SHP77 (cell line): ENCODE measurements around the gene LRRC45.

Experiments
- DNase-seq, 2 experiments: peaks; one replicate each; lab custom pipeline; 2025; lab: John Stamatoyannopoulos, UW

LRRC45 gene

DNA sequence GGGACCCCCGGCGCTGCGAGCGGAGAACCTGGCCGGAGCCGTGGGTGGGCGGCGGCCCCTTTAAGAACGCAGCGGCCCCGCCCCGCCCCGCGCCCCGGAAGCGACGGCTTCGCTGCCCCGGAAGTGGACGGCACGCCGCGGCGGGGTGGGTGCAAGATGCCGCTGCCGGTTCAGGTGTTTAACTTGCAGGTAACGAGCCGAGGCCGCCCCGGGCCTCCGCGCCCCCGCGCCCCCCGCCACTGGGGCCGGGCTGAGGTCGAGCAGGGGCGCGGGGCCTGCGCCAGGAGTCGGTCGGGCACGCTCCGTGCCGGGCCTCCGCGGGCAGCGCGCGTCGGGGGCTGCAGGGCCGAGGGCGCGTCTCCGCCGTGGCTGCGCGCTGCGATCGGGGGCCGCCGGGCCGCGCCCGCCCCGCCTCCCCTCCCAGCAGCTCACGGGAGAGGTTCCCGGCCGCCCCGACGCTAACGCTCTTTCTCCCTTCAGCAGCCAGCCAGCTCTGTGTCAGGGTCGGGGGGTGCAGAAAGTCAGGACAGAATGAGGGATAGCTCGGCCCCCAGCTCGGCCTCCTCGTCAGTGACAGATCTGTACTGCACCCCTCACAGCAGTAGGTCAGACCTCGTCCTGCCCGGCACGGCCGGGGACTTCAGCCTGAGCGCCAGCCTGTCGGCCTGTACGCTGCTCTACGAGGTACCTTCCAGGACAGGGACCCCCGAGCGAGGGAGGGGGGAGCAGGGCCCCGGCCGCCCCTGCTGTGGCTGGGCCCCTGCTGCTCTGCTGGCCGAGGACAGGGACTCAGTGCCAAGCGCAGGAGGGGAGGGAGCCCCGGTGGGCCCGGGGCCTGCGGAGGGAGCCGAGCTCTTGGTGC is 28.9 kb downstream of the LRRC45 start, which contains the start of the genes GPS1 and RFNG:
Gene GPS1, plus strand, starts transcription at position 123 of the 862 bp plus-strand sequence. Its CDS starts 34 bp downstream, at position 157.
Gene RFNG, minus strand, starts transcription at position 36 of the 862 bp plus-strand sequence. CDS start 45 bp downstream, outside the sequence.
- peak; percentile 54 to 82 for DNase-seq

DNA sequence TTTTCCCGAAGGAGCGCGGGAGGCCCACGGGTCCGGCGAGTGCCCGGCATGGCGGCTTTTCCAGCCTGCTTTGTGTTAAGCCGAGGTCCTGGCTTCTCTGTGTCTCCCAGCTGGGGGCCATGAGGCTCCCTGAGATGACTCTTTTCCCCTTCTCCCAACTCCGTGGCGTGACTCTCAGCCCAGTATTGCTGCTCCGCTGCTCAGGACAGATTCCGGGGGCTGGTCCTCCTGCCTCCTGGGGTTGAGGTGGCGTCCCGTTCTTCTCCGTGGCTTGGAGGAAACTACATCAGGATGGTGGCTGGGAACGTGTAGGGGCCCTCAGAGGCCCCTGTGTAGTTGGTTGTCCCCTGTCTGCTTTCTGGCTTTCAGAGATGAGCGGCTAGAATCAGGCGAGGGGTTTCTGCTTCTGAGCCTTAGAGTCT is 29.5 kb downstream of the LRRC45 start:
- no peak for DNase-seq

DNA sequence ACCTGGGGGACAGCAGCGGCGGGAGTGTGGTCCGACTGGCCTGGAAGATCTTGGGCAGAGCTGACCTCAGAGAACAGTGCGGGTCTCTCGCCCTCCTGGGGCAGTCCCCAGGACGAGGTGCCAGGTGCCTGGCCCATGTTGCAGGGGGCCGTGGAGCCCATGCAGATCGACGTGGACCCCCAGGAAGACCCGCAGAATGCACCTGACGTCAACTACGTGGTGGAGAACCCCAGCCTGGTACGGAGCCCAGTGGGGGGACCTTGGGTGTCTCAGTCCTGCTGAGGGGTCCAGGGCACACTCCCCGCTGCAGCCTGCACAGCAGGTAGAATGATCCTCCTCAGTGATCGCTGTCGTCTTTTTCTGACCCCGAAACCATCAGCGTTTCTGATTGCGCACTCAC is 30.0 kb downstream of the LRRC45 start:
- DNase-seq, result no peak

- DNase-seq, result no peak
Measured at GRCh38 chr17:82053556-82054263, 30.6 kb downstream of the LRRC45 start.

GRCh38 chr17:82054351-82055022 is 31.4 kb downstream of the LRRC45 start:
- DNase-seq, result no peak

- DNase-seq, result no peak
Measured at GRCh38 chr17:82055023-82055964, 32.2 kb downstream of the LRRC45 start.

DNA sequence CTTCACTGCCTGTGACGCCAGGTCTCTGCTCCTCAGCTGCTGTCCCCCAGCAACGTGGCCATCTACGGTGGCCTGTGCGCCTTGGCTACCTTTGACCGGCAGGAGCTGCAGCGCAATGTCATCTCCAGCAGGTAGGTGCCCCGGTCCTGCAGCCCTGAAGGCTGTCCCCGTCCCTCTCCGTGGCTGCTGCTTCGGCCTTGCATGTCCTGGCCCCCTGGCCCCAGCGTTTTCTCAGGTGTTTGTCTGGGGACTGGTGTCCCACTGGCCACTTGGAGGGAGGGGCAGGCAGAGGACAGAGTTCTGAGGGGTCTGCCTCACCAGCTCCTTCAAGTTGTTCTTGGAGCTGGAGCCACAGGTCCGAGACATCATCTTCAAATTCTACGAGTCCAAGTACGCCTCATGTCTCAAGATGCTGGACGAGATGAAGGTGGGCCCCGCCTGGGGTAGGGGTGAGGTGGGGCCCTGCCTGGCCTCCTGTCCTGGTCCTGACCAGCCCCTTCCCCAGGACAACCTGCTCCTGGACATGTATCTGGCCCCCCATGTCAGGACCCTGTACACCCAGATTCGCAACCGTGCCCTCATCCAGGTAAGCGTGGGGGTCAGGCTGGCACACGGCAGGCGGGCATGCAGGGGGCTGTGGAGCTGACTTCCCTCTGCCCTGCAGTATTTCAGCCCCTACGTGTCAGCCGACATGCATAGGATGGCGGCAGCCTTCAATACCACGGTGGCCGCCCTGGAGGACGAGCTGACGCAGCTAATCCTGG is 33.0 kb downstream of the LRRC45 start:
- no peak for DNase-seq

GRCh38 chr17:82056729-82057621 is 33.9 kb downstream of the LRRC45 start:
- no peak for DNase-seq

DNA sequence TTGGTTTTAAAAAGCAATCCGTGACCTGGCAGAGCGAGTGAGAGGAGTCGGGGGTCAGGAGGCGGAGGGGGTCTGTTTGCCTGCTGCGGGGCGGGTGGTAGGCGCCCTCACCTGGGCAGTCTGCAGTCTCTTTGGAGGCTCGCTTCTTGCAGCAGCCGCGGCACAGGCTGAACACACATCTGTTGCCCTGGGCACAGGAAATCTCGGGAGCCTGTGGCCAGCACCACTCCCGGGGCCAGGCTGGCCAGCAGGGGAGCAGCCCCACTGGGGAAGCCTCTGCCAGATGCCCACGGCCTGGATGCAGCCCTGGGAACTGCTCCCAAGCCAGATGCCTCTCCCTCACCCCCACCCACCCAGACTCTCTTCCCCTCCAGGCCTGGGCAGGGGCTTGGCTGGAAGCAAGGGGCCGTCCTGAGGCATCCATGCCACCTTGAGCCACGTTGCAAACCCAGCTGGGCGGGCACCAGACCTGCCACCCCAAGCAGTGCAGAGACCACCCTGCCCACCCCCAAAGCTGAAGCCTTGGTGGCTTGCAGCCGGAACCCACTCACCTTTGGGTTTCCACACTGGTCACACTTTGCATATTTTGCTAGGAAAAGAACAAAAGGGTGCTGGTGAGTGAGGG is 35.2 kb downstream of the LRRC45 start:
- DNase-seq, result no peak

DNA sequence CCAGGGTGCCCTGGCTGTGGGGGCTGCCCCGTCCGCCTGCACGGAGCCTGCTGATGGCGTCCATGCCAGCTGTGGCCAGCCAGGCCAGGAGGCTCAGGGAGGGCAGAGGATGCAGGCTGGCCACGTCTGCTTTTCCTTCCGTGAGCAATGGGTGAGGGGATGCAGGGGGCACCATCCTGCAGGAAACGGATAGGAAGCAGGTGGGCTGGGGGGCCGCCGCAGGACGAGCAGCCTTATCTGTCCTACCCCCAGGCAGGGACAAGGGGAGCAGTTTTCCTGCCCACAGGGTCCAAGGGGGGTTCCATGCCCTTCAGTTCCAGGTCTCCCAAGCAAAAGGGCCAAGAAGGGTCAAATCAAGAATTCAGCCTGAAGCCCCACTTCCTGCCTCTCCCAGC is 35.7 kb downstream of the LRRC45 start:
- DNase-seq, result no peak

GRCh38 chr17:82059272-82060000 is 36.3 kb downstream of the LRRC45 start:
- no peak for DNase-seq

DNA sequence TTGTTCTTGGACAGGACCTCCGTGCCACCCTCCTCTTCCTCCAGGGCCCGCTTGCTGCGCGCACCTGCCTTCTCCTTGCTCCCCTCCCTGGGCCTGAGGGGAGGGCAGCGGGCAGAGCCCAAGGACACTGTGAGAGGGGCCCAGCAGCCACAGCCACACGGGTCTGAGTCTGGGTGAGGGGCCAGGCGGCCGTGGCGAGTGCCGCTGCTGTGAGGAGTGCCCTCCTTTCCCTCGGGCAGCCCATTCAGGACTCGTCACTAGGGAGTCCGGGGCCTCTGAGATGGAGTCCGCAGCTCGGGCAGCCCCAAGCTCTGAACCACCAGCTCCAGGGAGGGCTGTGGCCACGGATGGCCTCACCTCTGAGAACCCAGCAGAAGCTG is 36.9 kb downstream of the LRRC45 start:
- DNase-seq, result no peak

DNA sequence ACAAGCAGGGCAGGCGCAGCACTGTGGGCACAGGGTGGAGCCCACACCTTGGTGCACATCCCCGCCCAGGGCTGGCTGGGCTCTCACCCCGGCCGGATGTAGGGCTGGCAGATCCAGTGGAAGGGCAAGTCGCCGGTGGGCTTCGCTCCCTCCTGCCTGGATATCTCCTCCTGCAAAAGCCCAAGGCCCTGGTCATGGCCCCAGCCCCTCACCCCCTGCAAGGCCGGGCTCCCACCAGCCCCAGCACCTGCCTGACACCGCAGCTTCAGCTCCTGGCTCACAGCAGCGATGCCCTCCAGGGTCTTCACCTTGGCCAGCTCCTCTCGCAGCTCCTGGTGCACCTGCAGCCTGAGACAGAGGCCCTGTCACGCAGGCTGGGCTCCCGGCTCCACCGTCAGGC is 37.5 kb downstream of the LRRC45 start:
- DNase-seq, result no peak

GRCh38 chr17:82061047-82061925 is 38.2 kb downstream of the LRRC45 start:
- no peak for DNase-seq

GRCh38 chr17:82062076-82062983 is 39.2 kb downstream of the LRRC45 start:
- no peak for DNase-seq

GRCh38 chr17:82062984-82063368 is 39.9 kb downstream of the LRRC45 start:
- DNase-seq, result no peak
